H1 (cell line): Measurements from ENCODE around the gene LHX2. TPM values are rescaled to one million over a fixed set of nuclear protein-coding genes. Genes with fewer than 3 reads are reported as not detected.

Experiments
- CTCF ChIA-PET: fragments of 300-600 bp; sonication (Branson Sonifier 250); formaldehyde crosslinking; loops from one replicate; lab custom pipeline; 2021; ENCODE audit not compliant: partially characterized antibody; lab: Charles Lee
- POLR2A ChIA-PET: fragments of 300-600 bp; sonication (Branson Sonifier 250); formaldehyde crosslinking; loops from one replicate; lab custom pipeline; 2021; ENCODE audit warnings: inconsistent platforms; ENCODE audit not compliant: partially characterized antibody; lab: Charles Lee
- DNase-seq, 2 experiments: peaks; one replicate each; pipeline versions ENCODE4 v3.0.0 to v3.0.0-alpha.2; 2010 to 2022; ENCODE audit warnings: low spot score in 2 of 2, low read depth in 1 of 2, mixed read lengths in 1 of 2
- FAIRE-seq: peaks from 2 replicates; lab custom pipeline; 2011; peaks lifted over from hg19 to GRCh38; lab: Jason Lieb, UNC
- H2AFZ ChIP-seq: 2 replicates; pipeline ENCODE4 v1.8.1; 2012; ENCODE audit warnings: low read length, inconsistent platforms
- H2AK5ac ChIP-seq: 2 replicates; pipeline ENCODE4 v1.6.1; 2013; ENCODE audit warnings: low read depth, low read length
- H2BK120ac ChIP-seq: replicated peaks from 2 replicates; pipeline ENCODE3; 2013; ENCODE audit warnings: low read depth, low read length, inconsistent platforms
- H2BK12ac ChIP-seq: 2 replicates; pipeline ENCODE4 v1.6.1; 2013; ENCODE audit warnings: low read depth, low read length
- H2BK15ac ChIP-seq: 2 replicates; pipeline ENCODE4 v1.6.1; 2013; ENCODE audit warnings: low read length
- H2BK20ac ChIP-seq: 2 replicates; pipeline ENCODE4 v1.6.1; 2013; ENCODE audit warnings: low read length
- H2BK5ac ChIP-seq: 2 replicates; pipeline ENCODE4 v1.6.1; 2013; ENCODE audit warnings: low read depth, low read length
- H3K14ac ChIP-seq: 2 replicates; pipeline ENCODE4 v1.6.1; 2013; ENCODE audit warnings: inconsistent platforms; ENCODE audit not compliant: insufficient read length
- H3K18ac ChIP-seq: 2 replicates; pipeline ENCODE4 v1.6.1; 2013; ENCODE audit warnings: low read length; ENCODE audit errors: extremely low read depth
- H3K23ac ChIP-seq: 2 replicates; pipeline ENCODE4 v1.6.1; 2013; ENCODE audit warnings: inconsistent platforms; ENCODE audit not compliant: insufficient read length
- H3K23me2 ChIP-seq: 2 replicates; pipeline ENCODE4 v1.6.1; 2013; ENCODE audit warnings: low read depth, low read length
- H3K27ac ChIP-seq: 2 replicates; pipeline ENCODE4 v1.6.1; 2011; ENCODE audit warnings: low read depth, low read length, inconsistent platforms
- H3K27me3 ChIP-seq, 4 experiments: replicated peaks in 1 of 4; 1 replicate in 1 of 4; 2 replicates in 3 of 4; pipeline versions ENCODE4 v1.6.1 to v1.8.1; 2011 to 2013; ENCODE audit warnings: low read length in 3 of 4, mild to moderate bottlenecking in 3 of 4, inconsistent platforms in 2 of 4, mixed read lengths in 2 of 4, moderate library complexity in 1 of 4; ENCODE audit not compliant: control insufficient read depth in 3 of 4, insufficient read depth in 3 of 4; ENCODE audit errors: extremely low read depth in 1 of 4
- H3K36me3 ChIP-seq, 4 experiments: 2 replicates each; pipeline versions ENCODE4 v1.6.1 to v1.8.1; 2011 to 2013; ENCODE audit warnings: mild to moderate bottlenecking in 4 of 4, low read length in 3 of 4, moderate library complexity in 2 of 4, control low read depth in 1 of 4, inconsistent platforms in 1 of 4; ENCODE audit not compliant: insufficient read depth in 4 of 4, control insufficient read depth in 2 of 4
- H3K4ac ChIP-seq: replicated peaks from 2 replicates; pipeline ENCODE3; 2013; ENCODE audit warnings: low read length, low read depth, mixed read lengths, inconsistent platforms; ENCODE audit not compliant: insufficient read length
- H3K4me1 ChIP-seq, 4 experiments: replicated peaks in 1 of 4; 1 replicate in 1 of 4; 2 replicates in 3 of 4; pipeline versions ENCODE4 v1.6.1 to v1.8.1; 2011 to 2013; ENCODE audit warnings: low read length in 3 of 4, inconsistent platforms in 2 of 4, mixed read lengths in 1 of 4; ENCODE audit not compliant: insufficient read depth in 4 of 4, control insufficient read depth in 3 of 4
- H3K4me2 ChIP-seq, 2 experiments: 2 replicates each; pipeline versions ENCODE4 v1.6.1 to v1.8.1; 2011 to 2013; ENCODE audit warnings: low read depth in 2 of 2, low read length in 2 of 2, control low read depth in 1 of 2, inconsistent platforms in 1 of 2, mild to moderate bottlenecking in 1 of 2; ENCODE audit not compliant: insufficient read depth in 1 of 2
- H3K4me3 ChIP-seq, 4 experiments: fragments of 200-600, 300-600 bp in 1 of 4; sonication (generic), shearing (Covaris generic), sonication (Bioruptor Twin) in 1 of 4; 2 replicates each; pipeline versions ENCODE4 v1.5.1 to v1.8.1; 2011 to 2016; ENCODE audit warnings: low read length in 4 of 4, low read depth in 3 of 4, control low read depth in 2 of 4, inconsistent platforms in 2 of 4, mild to moderate bottlenecking in 2 of 4, mixed read lengths in 1 of 4, moderate library complexity in 1 of 4; ENCODE audit not compliant: insufficient read depth in 2 of 4; ENCODE audit errors: extremely low read depth in 1 of 4
- H3K56ac ChIP-seq: replicated peaks from 2 replicates; pipeline ENCODE3; 2013; ENCODE audit warnings: low read depth, mild to moderate bottlenecking, mixed read lengths, low read length, inconsistent platforms; ENCODE audit not compliant: insufficient read length
- H3K79me1 ChIP-seq: 2 replicates; pipeline ENCODE4 v1.6.1; 2013; ENCODE audit warnings: low read depth, low read length, control low read depth
- H3K79me2 ChIP-seq, 2 experiments: 2 replicates each; pipeline versions ENCODE4 v1.6.1 to v1.8.1; 2012 to 2013; ENCODE audit warnings: low read length in 2 of 2, mild to moderate bottlenecking in 2 of 2, inconsistent platforms in 1 of 2; ENCODE audit not compliant: insufficient read depth in 2 of 2, control insufficient read depth in 1 of 2
- H3K9ac ChIP-seq, 4 experiments: replicated peaks in 1 of 4; 1 replicate in 1 of 4; 2 replicates in 3 of 4; pipeline versions ENCODE4 v1.6.1 to v1.8.1; 2011 to 2013; ENCODE audit warnings: low read depth in 3 of 4, low read length in 3 of 4, control low read depth in 2 of 4, mild to moderate bottlenecking in 2 of 4, moderate library complexity in 2 of 4, inconsistent platforms in 1 of 4; ENCODE audit errors: extremely low read depth in 1 of 4
- H3K9me3 ChIP-seq, 2 experiments: 2 replicates each; pipeline versions ENCODE4 v1.6.1 to v1.8.1; 2012 to 2013; ENCODE audit warnings: mild to moderate bottlenecking in 2 of 2, moderate library complexity in 2 of 2, control low read depth in 1 of 2, inconsistent platforms in 1 of 2, low read depth in 1 of 2, low read length in 1 of 2, mixed read lengths in 1 of 2; ENCODE audit not compliant: insufficient read depth in 2 of 2
- H4K20me1 ChIP-seq, 2 experiments: replicated peaks in 1 of 2; 2 replicates each; pipeline versions ENCODE3 to v1.8.1; 2011 to 2013; ENCODE audit warnings: inconsistent platforms in 2 of 2, low read length in 2 of 2, mild to moderate bottlenecking in 1 of 2; ENCODE audit not compliant: insufficient read depth in 2 of 2, control insufficient read depth in 1 of 2
- H4K5ac ChIP-seq: 2 replicates; pipeline ENCODE4 v1.6.1; 2013; ENCODE audit warnings: low read length, low read depth, mixed read lengths, inconsistent platforms; ENCODE audit not compliant: insufficient read length
- H4K8ac ChIP-seq: 2 replicates; pipeline ENCODE4 v1.8.0; 2013; ENCODE audit warnings: mild to moderate bottlenecking, moderate library complexity, low read length, inconsistent platforms; ENCODE audit not compliant: insufficient read depth; ENCODE audit errors: extremely low read depth
- H4K91ac ChIP-seq: replicated peaks from 2 replicates; pipeline ENCODE3; 2013; ENCODE audit warnings: low read length, mixed read lengths, inconsistent platforms; ENCODE audit not compliant: insufficient read length
- ASH2L ChIP-seq: fragments of 200-600, 300-600 bp; sonication (generic); IDR thresholded peaks from one replicate; pipeline ENCODE4 v1.7.1; 2017; ENCODE audit warnings: low read length
- BACH1 ChIP-seq: IDR thresholded peaks from 2 replicates; pipeline ENCODE4 v1.6.1; 2012; ENCODE audit warnings: low read length, improper control_type of control experiment
- CHD2 ChIP-seq: IDR thresholded peaks from 2 replicates; pipeline ENCODE4 v1.6.1; 2012; ENCODE audit warnings: low read length, improper control_type of control experiment
- JUND ChIP-seq: IDR thresholded peaks from 2 replicates; pipeline ENCODE4 v1.6.1; 2011; ENCODE audit warnings: mild to moderate bottlenecking, improper control_type of control experiment, low read length
- KDM1A ChIP-seq: fragments of 200-600, 300-600 bp; sonication (generic); IDR thresholded peaks from 2 replicates; pipeline ENCODE4 v1.7.1; 2016; ENCODE audit warnings: mild to moderate bottlenecking, low read length, borderline replicate concordance
- KDM5A ChIP-seq: fragments of 200-600 bp; IDR thresholded peaks from 2 replicates; pipeline ENCODE4 v1.7.1; 2012; ENCODE audit warnings: mild to moderate bottlenecking, low read length, inconsistent platforms, mixed read lengths
- MAFK ChIP-seq: IDR thresholded peaks from 2 replicates; pipeline ENCODE4 v1.6.1; 2012; ENCODE audit warnings: low read depth, mild to moderate bottlenecking, improper control_type of control experiment, low read length
- RBBP5 ChIP-seq: IDR thresholded peaks from 2 replicates; pipeline ENCODE4 v1.7.1; 2012; ENCODE audit warnings: low read depth, mild to moderate bottlenecking, inconsistent platforms, low read length, moderate library complexity, borderline replicate concordance
- RFX5 ChIP-seq: IDR thresholded peaks from 2 replicates; pipeline ENCODE4 v1.6.1; 2011; ENCODE audit warnings: low read depth, low read length, improper control_type of control experiment, borderline replicate concordance
- SAP30 ChIP-seq: fragments of 300-600 bp; sonication (generic); IDR thresholded peaks from 2 replicates; pipeline ENCODE4 v1.7.1; 2012; ENCODE audit warnings: low read length, moderate library complexity, mild to moderate bottlenecking, inconsistent platforms; ENCODE audit not compliant: insufficient read depth, insufficient replicate concordance
- SIRT6 ChIP-seq: IDR thresholded peaks from one replicate; pipeline ENCODE4 v1.7.1; 2012; ENCODE audit warnings: low read length, inconsistent platforms
- TEAD4 ChIP-seq: IDR thresholded peaks from 2 replicates; pipeline ENCODE4 v1.6.1; 2012; ENCODE audit warnings: low read depth, low read length, inconsistent platforms, mixed read lengths
- WGBS, 2 experiments: shearing (Covaris generic) in 1 of 2; methylation state at CpG; one replicate each; pipeline versions ENCODE4 v1.1.6 to v1.1.7; 2013 to 2015; ENCODE audit warnings: low lambda C conversion rate in 2 of 2, mixed read lengths in 2 of 2, inconsistent platforms in 1 of 2, low coverage in 1 of 2, missing lambda C conversion rate in 1 of 2; ENCODE audit not compliant: insufficient replicate concordance in 2 of 2, insufficient coverage in 1 of 2, insufficient read length in 1 of 2; ENCODE audit errors: extremely low coverage in 1 of 2, missing lambda C conversion rate in 1 of 2; 5-methylcytosine and 5-hydroxymethylcytosine counted together
- polyA plus RNA-seq, 7 experiments: library from polyadenylated mRNA; depleted of rRNA in 3 of 7; stranded (reverse) in 5 of 7; unstranded in 2 of 7; fragments of >200 nt in 5 of 7; fragments of 200-250 nt in 2 of 7; gene quantifications; 1 replicate in 5 of 7; 2 replicates in 1 of 7; 4 replicates in 1 of 7; pipeline versions ENCODE4 v1.2.1 to v1.2.3, GENCODE V29; 2011 to 2013; ENCODE audit warnings: missing spikeins in 2 of 7, mixed read lengths in 2 of 7
- total RNA-seq: library from RNA; stranded (reverse); fragmentation: NEBNext Ultra II Directional; extraction: Animal tissue kit (Norgen Biotek cat#: 25700); gene quantifications from 2 replicates; pipeline ENCODE4 v1.2.1, GENCODE V29; 2021
- TF ChIP-seq, protein P1 (sequence below): IDR thresholded peaks from 2 replicates; pipeline ENCODE4 v1.6.1; 2011; ENCODE audit warnings: low read length, improper control_type of control experiment
- TF ChIP-seq, protein P2 (sequence below): IDR thresholded peaks from 2 replicates; pipeline ENCODE4 v1.6.1; 2012; ENCODE audit warnings: inconsistent platforms

The LHX2 gene
- total and polyA plus RNA-seq, 2 of the 8 experiments (the other 6 are each of a cell fraction or from before 2014, with no cell fraction given), result 0.11 to 0.86 TPM

DNA sequence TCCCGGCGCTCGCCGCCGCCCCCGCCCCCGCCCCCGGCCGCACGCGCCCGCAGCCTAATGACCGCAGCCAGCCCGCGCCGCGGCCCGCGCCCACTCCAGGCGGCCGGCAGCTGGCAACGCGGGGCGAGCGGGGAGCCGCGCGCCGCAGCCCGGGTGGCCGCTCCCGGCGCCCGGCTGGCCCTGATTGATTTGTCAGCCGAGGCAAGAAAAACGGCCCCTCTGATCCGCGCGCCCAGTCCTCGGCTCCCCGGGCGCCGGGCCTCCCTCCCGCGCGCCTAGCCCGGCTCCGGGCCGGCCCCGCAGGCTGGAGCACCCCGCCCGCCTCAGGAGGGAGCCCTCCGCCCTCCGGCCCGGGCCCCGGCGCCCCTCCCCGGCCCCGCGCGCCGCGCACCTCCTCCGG lies 11.9 kb upstream of the LHX2 start:
- H3K4me2 ChIP-seq, result peak overlapping the region; percentile 38 to 75; a peak in 2 of 4 replicates
- TF ChIP-seq RFX5 (no peak), RBBP5 (no peak), BACH1 (no peak), KDM1A (no peak), SAP30 (no peak), ASH2L (no peak), KDM5A (no peak), JUND (no peak), SIRT6 (no peak), TEAD4 (no peak), MAFK (no peak), CHD2 (no peak)
- TF ChIP-seq, protein P1, sequence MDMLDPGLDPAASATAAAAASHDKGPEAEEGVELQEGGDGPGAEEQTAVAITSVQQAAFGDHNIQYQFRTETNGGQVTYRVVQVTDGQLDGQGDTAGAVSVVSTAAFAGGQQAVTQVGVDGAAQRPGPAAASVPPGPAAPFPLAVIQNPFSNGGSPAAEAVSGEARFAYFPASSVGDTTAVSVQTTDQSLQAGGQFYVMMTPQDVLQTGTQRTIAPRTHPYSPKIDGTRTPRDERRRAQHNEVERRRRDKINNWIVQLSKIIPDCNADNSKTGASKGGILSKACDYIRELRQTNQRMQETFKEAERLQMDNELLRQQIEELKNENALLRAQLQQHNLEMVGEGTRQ, result no peak
- TF ChIP-seq, protein P2, sequence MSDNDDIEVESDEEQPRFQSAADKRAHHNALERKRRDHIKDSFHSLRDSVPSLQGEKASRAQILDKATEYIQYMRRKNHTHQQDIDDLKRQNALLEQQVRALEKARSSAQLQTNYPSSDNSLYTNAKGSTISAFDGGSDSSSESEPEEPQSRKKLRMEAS, result no peak

More for the DNA sequence above, 11.9 kb upstream of the LHX2 start:
- no peak overlapping the region for H3K23ac ChIP-seq
- ChIA-PET CTCF (no interaction called here), POLR2A (no interaction called here)
- H2BK20ac ChIP-seq, result no peak overlapping the region
- DNase-seq, result peak in 1 of 2 experiments; percentile 52
- no peak overlapping the region for H4K5ac ChIP-seq
- no peaks in the 10 kb centered on the region for H3K79me2 ChIP-seq
- H3K18ac ChIP-seq, result no peak overlapping the region
- H3K4ac ChIP-seq, result no peak overlapping the region
- H3K9ac ChIP-seq, result no peak overlapping the region
- H3K27ac ChIP-seq, result no peak overlapping the region
- peaks cover 2 to 30% of the 10 kb centered on the region in 2 experiments for H4K20me1 ChIP-seq
- no peak overlapping the region for H2AFZ ChIP-seq
- no peak overlapping the region for H3K14ac ChIP-seq
- H4K8ac ChIP-seq, result no peak overlapping the region
- no peak overlapping the region for H2BK5ac ChIP-seq
- peaks cover 7 to 28% (median 10%) of the 10 kb centered on the region in 4 experiments for H3K4me1 ChIP-seq
- H2AK5ac ChIP-seq, result no peak overlapping the region
- H3K23me2 ChIP-seq, result peaks cover 2% of the 10 kb centered on the region; the same call in 1 of the 2 replicates
- WGBS, 2 experiments, result 0% methylated on average over 16 of the region's 64 CpGs; no CpG with 5 or more reads in 1 of the 2 experiments
- H3K36me3 ChIP-seq, result no peaks in the 10 kb centered on the region; a peak in 1 of 8 replicates
- H3K9me3 ChIP-seq, result no peaks in the 10 kb centered on the region
- H2BK12ac ChIP-seq, result no peak overlapping the region
- no peak overlapping the region for H4K91ac ChIP-seq
- no peak overlapping the region for H3K56ac ChIP-seq
- FAIRE-seq, result no peak
- no peaks in the 10 kb centered on the region for H3K79me1 ChIP-seq
- H3K27me3 ChIP-seq, result peaks cover 87 to 94% (median 90%) of the 10 kb centered on the region in 4 experiments
- H3K4me3 ChIP-seq, result no peak overlapping the region; a peak in 1 of 8 replicates
- no peak overlapping the region for H2BK15ac ChIP-seq
- no peak overlapping the region for H2BK120ac ChIP-seq
